ENCODE data around the gene FBXW11.
"Not testable (repeated sequence)": the region's sequence is repeated elsewhere in the genome, so short reads cannot be mapped to it uniquely, and the experiment has no call there.

Gene FBXW11

GRCh38 chr5:172006321-172007174 is at the start of gene FBXW11:
Gene FBXW11, minus strand, starts transcription at chr5:172006638. Its CDS starts 136 bp downstream, at chr5:172006502.
- peak; percentile 87 for DNase-seq

GRCh38 chr5:172055996-172056395 is 49.6 kb upstream of the FBXW11 start:
- DNase-seq: no peak

GRCh38 chr5:172055421-172055820 is 49.0 kb upstream of the FBXW11 start:
- DNase-seq: no peak

GRCh38 chr5:172054611-172055153 is 48.2 kb upstream of the FBXW11 start:
- DNase-seq: no peak

- DNase-seq: no peak
Observed at GRCh38 chr5:172052450-172053236, 46.2 kb upstream of the FBXW11 start.

- DNase-seq: no peak
Observed at GRCh38 chr5:172051643-172052339, 45.4 kb upstream of the FBXW11 start.

GRCh38 chr5:172050080-172050479 is 43.6 kb upstream of the FBXW11 start:
- no peak for DNase-seq

GRCh38 chr5:172049226-172049796 is 42.9 kb upstream of the FBXW11 start:
- no peak for DNase-seq

GRCh38 chr5:172048539-172049101 is 42.2 kb upstream of the FBXW11 start:
- DNase-seq: no peak

GRCh38 chr5:172048170-172048422 is 41.7 kb upstream of the FBXW11 start:
- no peak for DNase-seq

GRCh38 chr5:172046593-172046992 is 40.2 kb upstream of the FBXW11 start:
- DNase-seq: no peak

- no peak for DNase-seq
Observed at GRCh38 chr5:172045315-172045632, 38.8 kb upstream of the FBXW11 start.

GRCh38 chr5:172044631-172045314 is 38.3 kb upstream of the FBXW11 start:
- no peak for DNase-seq

- no peak for DNase-seq
Observed at GRCh38 chr5:172043865-172044264, 37.4 kb upstream of the FBXW11 start.

- no peak for DNase-seq
Observed at GRCh38 chr5:172042183-172042582, 35.7 kb upstream of the FBXW11 start.

- DNase-seq: no peak
Observed at GRCh38 chr5:172038167-172038566, 31.7 kb upstream of the FBXW11 start.

- no peak for DNase-seq
Observed at GRCh38 chr5:172035049-172035448, 28.6 kb upstream of the FBXW11 start.

GRCh38 chr5:172031894-172032461 is 25.5 kb upstream of the FBXW11 start:
- no peak for DNase-seq

- no peak for DNase-seq
Observed at GRCh38 chr5:172029876-172030275, 23.4 kb upstream of the FBXW11 start.

- DNase-seq: no peak
Observed at GRCh38 chr5:172028167-172028566, 21.7 kb upstream of the FBXW11 start.

- not testable (repeated sequence) for DNase-seq
Observed at GRCh38 chr5:172020110-172020786, 13.8 kb upstream of the FBXW11 start.

Data from GF-D8 (cell line).